Measurements from ENCODE around the gene TMED9. TPM values are rescaled to one million over a fixed set of nuclear protein-coding genes. Genes with fewer than 3 reads are reported as not detected.

TMED9 gene
- total and polyA plus RNA-seq, 10 of the 15 experiments (the other 5 are each of a cell fraction or from before 2014, with no cell fraction given): 35.7 to 144 (median 105) TPM

GRCh38 chr5:177599731-177600507 is 7.9 kb downstream of the TMED9 start, which contains the start of gene B4GALT7:
Gene B4GALT7, plus strand, starts transcription at chr5:177600132. Its CDS starts 79 bp downstream, at chr5:177600211.
- ChIA-PET CTCF (interaction anchor here (0.6 to 1.7 kb wide), 5 partner anchors 7 to 210 kb away, joined by 3 to 5 read pairs (median 5); partner anchors contain the start of genes PDLIM7 and TMED9), RAD21 (ENCODE audit: unreplicated experiment) (no interaction called here), SMC1A (ENCODE audit: uncharacterized antibody, unreplicated experiment) (no interaction called here), POLR2A (interaction anchor here (0.6 to 0.9 kb wide), 3 partner anchors 8 to 620 kb away, joined by 3 to 5 read pairs (median 3); partner anchors contain the start of gene TMED9)
- Histone ChIP-seq H3K9me3 (replicated peaks; ENCODE audit: control insufficient read depth, insufficient read depth, low read length) (no peaks in the 10 kb centered on the region), H3K27me3 (replicated peaks in 1 of 2; ENCODE audit: control insufficient read depth in 2 of 2, insufficient read depth in 2 of 2, low read length in 1 of 2) (no peaks in the 10 kb centered on the region), H3K36me3 (ENCODE audit: control insufficient read depth in 2 of 2, insufficient read depth in 2 of 2, low read length in 1 of 2) (peaks cover 12 to 15% of the 10 kb centered on the region in 2 experiments; a peak in 3 of 4 replicates), H3K27ac (ENCODE audit: control insufficient read depth, insufficient read depth) (peak within 1 kb of the TSS; percentile 81), H3K4me3 (peak within 1 kb of the TSS; percentile 89), H4K20me1 (ENCODE audit: control insufficient read depth, insufficient read depth) (no peaks in the 10 kb centered on the region), H3K79me2 (ENCODE audit: control insufficient read depth, insufficient read depth, low read length) (peaks cover 13% of the 10 kb centered on the region), H3K4me2 (ENCODE audit: control insufficient read depth, insufficient read depth) (peak within 1 kb of the TSS; percentile 93), H3K9ac (ENCODE audit: control insufficient read depth, insufficient read depth, low read length) (peak within 1 kb of the TSS; percentile 84), H3K4me1 (ENCODE audit: control insufficient read depth, insufficient read depth, low read length) (peaks cover 3% of the 10 kb centered on the region; the same call in 1 of the 2 replicates), H2AFZ (ENCODE audit: control insufficient read depth, low read depth, low read length) (peak within 1 kb of the TSS; percentile 97)
- FAIRE-seq (no peak), DNase-seq (ENCODE audit: low read depth, low spot score) (no peak), ATAC-seq (peak; percentile 94)
- BruUV-seq (replicated peaks): no TSS peak
- WGBS (ENCODE audit: insufficient coverage, insufficient replicate concordance, low lambda C conversion rate, missing lambda C conversion rate): 1% methylated on average over 65 of the region's 86 CpGs
- in situ Hi-C loops (cut with MboI): loop anchor here (10.0 to 25.0 kb wide), 3 partner anchors 465 to 1563 kb away; no protein-coding TSS in a partner anchor
- intact Hi-C loops (cut with micrococcal nuclease; ENCODE audit: unreplicated experiment): loop anchor here (5.0 to 10.0 kb wide), 2 partner anchors 93 to 295 kb away; partner anchors contain the start of genes DOK3, PRELID1 and RAB24
- TF ChIP-seq TCF12 (IDR thresholded peaks at IDR 0.05; ENCODE audit: low read depth, low read length) (peak; percentile 77; the same call in 1 of the 2 replicates), BHLHE40 (IDR thresholded peaks at IDR 0.05; ENCODE audit: borderline replicate concordance in 1 of 2, low read depth in 2 of 2, low read length in 1 of 2) (peak; percentile 45 to 74; a peak in 3 of 4 replicates), CHD2 (IDR thresholded peaks at IDR 0.05; ENCODE audit: borderline replicate concordance, low read depth, low read length) (0 out of 2 replicates have a peak, but pooled peaks have one; percentile 44), SMARCA5 (IDR thresholded peaks at IDR 0.05) (peak; percentile 87), CREB1 (IDR thresholded peaks at IDR 0.05; ENCODE audit: low read depth) (peak; percentile 64), BCLAF1 (IDR thresholded peaks at IDR 0.05) (0 out of 2 replicates have a peak, but pooled peaks have one; percentile 55), E2F4 (IDR thresholded peaks at IDR 0.05; ENCODE audit: low read depth, low read length) (no peak; the same call in 1 of the 2 replicates), ZBTB40 (IDR thresholded peaks at IDR 0.05; ENCODE audit: borderline replicate concordance) (peak; percentile 78), MAX (IDR thresholded peaks at IDR 0.05; ENCODE audit: low read depth, low read length) (peak; percentile 64), PAX5 (IDR thresholded peaks at IDR 0.05; ENCODE audit: borderline replicate concordance, low read depth, low read length) (peak; percentile 34; the same call in 1 of the 2 replicates), ZNF24 (IDR thresholded peaks at IDR 0.05) (peak; percentile 71; the same call in 1 of the 2 replicates), SIX5 (IDR thresholded peaks at IDR 0.05; ENCODE audit: low read depth, low read length, severe bottlenecking) (peak; percentile 82), NFYB (IDR thresholded peaks at IDR 0.05; ENCODE audit: insufficient read depth, low read depth, low read length) (no peak)
